H1 (cell line): Measurements from ENCODE around the gene FHIT.

Source experiments
- ASH2L ChIP-seq: fragments of 200-600, 300-600 bp; sonication (generic); IDR thresholded peaks from one replicate; pipeline ENCODE4 v1.7.1; 2017; ENCODE audit warnings: low read length
- BCL11A ChIP-seq, 2 experiments: IDR thresholded peaks; one replicate each; pipeline ENCODE4 v1.6.1; 2011; ENCODE audit warnings: low read depth in 2 of 2, low read length in 2 of 2, mild to moderate bottlenecking in 2 of 2
- CBX8 ChIP-seq: fragments of 300-800, 300-1000 bp; sonication (generic); IDR thresholded peaks from 2 replicates; pipeline ENCODE4 v1.7.1; 2016; ENCODE audit warnings: low read depth, low read length, borderline replicate concordance
- CEBPB ChIP-seq: IDR thresholded peaks from 2 replicates; pipeline ENCODE4 v1.6.1; 2012; ENCODE audit warnings: low read depth, low read length
- EP300 ChIP-seq, 2 experiments: IDR thresholded peaks; 1 replicate in 1 of 2; 2 replicates in 1 of 2; pipeline ENCODE4 v1.6.1; 2011 to 2012; ENCODE audit warnings: low read depth in 2 of 2, low read length in 2 of 2, mild to moderate bottlenecking in 2 of 2, borderline replicate concordance in 1 of 2, inconsistent platforms in 1 of 2, moderate library complexity in 1 of 2
- GABPA ChIP-seq: IDR thresholded peaks from 2 replicates; pipeline ENCODE4 v1.6.1; 2011; ENCODE audit warnings: mild to moderate bottlenecking, low read length, moderate library complexity, borderline replicate concordance; ENCODE audit not compliant: insufficient read depth
- HDAC2 ChIP-seq, 2 experiments: fragments of 300-600 bp in 1 of 2; sonication (generic) in 1 of 2; IDR thresholded peaks; 2 replicates each; pipeline ENCODE4 v1.6.1; 2011 to 2012; ENCODE audit warnings: low read depth in 2 of 2, low read length in 2 of 2, mild to moderate bottlenecking in 2 of 2, moderate library complexity in 2 of 2, borderline replicate concordance in 1 of 2, inconsistent platforms in 1 of 2
- KDM1A ChIP-seq: fragments of 200-600, 300-600 bp; sonication (generic); IDR thresholded peaks from 2 replicates; pipeline ENCODE4 v1.7.1; 2016; ENCODE audit warnings: mild to moderate bottlenecking, low read length, borderline replicate concordance
- POLR2A ChIP-seq, 2 experiments: IDR thresholded peaks; 1 replicate in 1 of 2; 2 replicates in 1 of 2; pipeline ENCODE4 v1.6.1; 2011; ENCODE audit warnings: low read depth in 2 of 2, low read length in 2 of 2, mild to moderate bottlenecking in 2 of 2; ENCODE audit errors: control extremely low read depth in 1 of 2
- RAD21 ChIP-seq, 2 experiments: IDR thresholded peaks in 1 of 2; conservative IDR thresholded peaks in 1 of 2; 2 replicates each; pipeline ENCODE4 v1.6.1; 2011; ENCODE audit warnings: low read depth in 2 of 2, low read length in 2 of 2, improper control_type of control experiment in 1 of 2, inconsistent platforms in 1 of 2, mild to moderate bottlenecking in 1 of 2, moderate library complexity in 1 of 2
- SP1 ChIP-seq: IDR thresholded peaks from 2 replicates; pipeline ENCODE4 v1.6.1; 2011; ENCODE audit warnings: low read depth, low read length
- TAF7 ChIP-seq: optimal IDR thresholded peaks from 2 replicates; pipeline ENCODE3; 2011; ENCODE audit warnings: low read depth, mild to moderate bottlenecking, inconsistent platforms, low read length, moderate library complexity, borderline replicate concordance
- TF ChIP-seq, protein P1 (sequence below): IDR thresholded peaks from 2 replicates; pipeline ENCODE4 v1.6.1; 2012; ENCODE audit warnings: inconsistent platforms
- TF ChIP-seq, protein P2 (sequence below), 3 experiments: IDR thresholded peaks; 1 replicate in 2 of 3; 2 replicates in 1 of 3; pipeline versions ENCODE4 v1.5.1 to v1.6.1; 2011; ENCODE audit warnings: low read length in 3 of 3, mild to moderate bottlenecking in 3 of 3, inconsistent platforms in 2 of 3, low read depth in 1 of 3, moderate library complexity in 1 of 3; ENCODE audit not compliant: insufficient read depth in 1 of 3; ENCODE audit errors: control extremely low read depth in 1 of 3

DNA sequence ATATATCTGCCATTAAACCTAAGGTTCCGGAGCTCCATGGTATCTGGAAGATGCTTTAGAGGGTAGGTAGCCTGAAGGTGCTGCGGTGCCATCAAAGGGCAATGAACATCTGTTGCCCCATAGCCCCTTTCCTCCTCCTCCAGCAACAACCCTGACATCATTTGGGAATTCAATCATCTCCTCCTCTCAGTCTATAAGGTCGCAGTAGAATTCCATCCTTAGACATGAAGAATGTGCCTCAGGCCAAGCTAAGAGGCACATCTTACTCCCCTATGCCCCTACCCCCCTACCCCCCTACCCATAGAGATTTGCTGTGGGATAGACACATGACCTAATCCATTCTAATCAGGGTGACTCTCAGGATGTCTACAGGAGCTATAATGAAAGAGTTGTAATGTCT is 1101.8 kb downstream of the FHIT start:
- TF ChIP-seq, protein P1, sequence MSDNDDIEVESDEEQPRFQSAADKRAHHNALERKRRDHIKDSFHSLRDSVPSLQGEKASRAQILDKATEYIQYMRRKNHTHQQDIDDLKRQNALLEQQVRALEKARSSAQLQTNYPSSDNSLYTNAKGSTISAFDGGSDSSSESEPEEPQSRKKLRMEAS: no peak
- TF ChIP-seq, protein P2, sequence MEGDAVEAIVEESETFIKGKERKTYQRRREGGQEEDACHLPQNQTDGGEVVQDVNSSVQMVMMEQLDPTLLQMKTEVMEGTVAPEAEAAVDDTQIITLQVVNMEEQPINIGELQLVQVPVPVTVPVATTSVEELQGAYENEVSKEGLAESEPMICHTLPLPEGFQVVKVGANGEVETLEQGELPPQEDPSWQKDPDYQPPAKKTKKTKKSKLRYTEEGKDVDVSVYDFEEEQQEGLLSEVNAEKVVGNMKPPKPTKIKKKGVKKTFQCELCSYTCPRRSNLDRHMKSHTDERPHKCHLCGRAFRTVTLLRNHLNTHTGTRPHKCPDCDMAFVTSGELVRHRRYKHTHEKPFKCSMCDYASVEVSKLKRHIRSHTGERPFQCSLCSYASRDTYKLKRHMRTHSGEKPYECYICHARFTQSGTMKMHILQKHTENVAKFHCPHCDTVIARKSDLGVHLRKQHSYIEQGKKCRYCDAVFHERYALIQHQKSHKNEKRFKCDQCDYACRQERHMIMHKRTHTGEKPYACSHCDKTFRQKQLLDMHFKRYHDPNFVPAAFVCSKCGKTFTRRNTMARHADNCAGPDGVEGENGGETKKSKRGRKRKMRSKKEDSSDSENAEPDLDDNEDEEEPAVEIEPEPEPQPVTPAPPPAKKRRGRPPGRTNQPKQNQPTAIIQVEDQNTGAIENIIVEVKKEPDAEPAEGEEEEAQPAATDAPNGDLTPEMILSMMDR (IDR thresholded peaks at IDR 0.05; ENCODE audit: control extremely low read depth in 1 of 3, insufficient read depth in 1 of 3, low read depth in 1 of 3, low read length in 3 of 3): no peak
- TF ChIP-seq RAD21 (IDR thresholded peaks at IDR 0.05 in 1 of 2, conservative IDR thresholded peaks at IDR 0.05 in 1 of 2; ENCODE audit: low read depth in 2 of 2, low read length in 2 of 2) (no peak), BCL11A (IDR thresholded peaks at IDR 0.05; ENCODE audit: low read depth in 2 of 2, low read length in 2 of 2) (no peak), HDAC2 (IDR thresholded peaks at IDR 0.05; ENCODE audit: borderline replicate concordance in 1 of 2, low read depth in 2 of 2, low read length in 2 of 2) (no peak), ASH2L (no peak), CEBPB (no peak), GABPA (no peak), CBX8 (no peak), SP1 (no peak), KDM1A (no peak), TAF7 (no peak), POLR2A (IDR thresholded peaks at IDR 0.05; ENCODE audit: control extremely low read depth in 1 of 2, low read depth in 2 of 2, low read length in 2 of 2) (no peak), EP300 (IDR thresholded peaks at IDR 0.05; ENCODE audit: borderline replicate concordance in 1 of 2, low read depth in 2 of 2, low read length in 2 of 2) (no peak)
